Omental fat pad (tissue), 4 donors: ENCODE results near the gene BEST1. TPM values are rescaled to one million over a fixed set of nuclear protein-coding genes. Genes with fewer than 3 reads are reported as not detected.
A peak's percentile ranks its signal among the peaks of the same experiment; 100 is the strongest.

Source experiments
- ATAC-seq: fragments of 150-250 bp; one replicate; pipeline ENCODE4 v1.9.1; 2016; ENCODE audit warnings: mild to moderate bottlenecking, moderate library complexity; ENCODE audit not compliant: low FRiP score
- DNase-seq: peaks from one replicate; pipeline ENCODE4 v3.0.0-alpha.2; 2019; ENCODE audit warnings: low spot score
- CTCF ChIP-seq, 3 donors: fragments of 450-650 bp; IDR thresholded peaks; one replicate each; pipeline ENCODE4 v1.5.1; 2016 to 2017; ENCODE audit warnings: antibody characterized with exemption in 3 of 3, mild to moderate bottlenecking in 3 of 3, moderate library complexity in 2 of 3
- total RNA-seq, 4 donors: library from RNA; depleted of rRNA; stranded (reverse); fragments of >200 nt; gene quantifications; one replicate each; pipeline ENCODE4 v1.1.0, GENCODE V29; 2016

The BEST1 gene
- total RNA-seq, 4 donors from 2014 or later: 5.8 to 17.0 (median 12.0) TPM

- DNase-seq (peak; percentile 93), ATAC-seq (peak; percentile 76)
- TF ChIP-seq CTCF (IDR thresholded peaks at IDR 0.05): no peak
Measured at GRCh38 chr11:61971248-61972111, 21.3 kb downstream of the BEST1 start.

- no peak for TF ChIP-seq CTCF (IDR thresholded peaks at IDR 0.05)
- no peak for DNase-seq
- ATAC-seq: no peak
Measured at GRCh38 chr11:61972112-61972671, 22.0 kb downstream of the BEST1 start.

GRCh38 chr11:61972672-61973475 lies 22.7 kb downstream of the BEST1 start:
- peak; percentile 30 for ATAC-seq
- no peak for DNase-seq
- no peak for TF ChIP-seq CTCF (IDR thresholded peaks at IDR 0.05)

- DNase-seq (no peak), ATAC-seq (no peak)
- no peak for TF ChIP-seq CTCF (IDR thresholded peaks at IDR 0.05)
Measured at GRCh38 chr11:61973476-61974162, 23.5 kb downstream of the BEST1 start.

- no peak for TF ChIP-seq CTCF (IDR thresholded peaks at IDR 0.05)
- DNase-seq: no peak
- ATAC-seq: no peak
Measured at GRCh38 chr11:61974766-61975631, 24.8 kb downstream of the BEST1 start.
